GM19238 (cell line): Measurements from ENCODE around the gene INPP5A.
A peak's percentile ranks its signal among the peaks of the same experiment; 100 is the strongest.

Experiments
- DNase-seq: peaks from one replicate; pipeline ENCODE4 v3.0.0; 2011; ENCODE audit warnings: low spot score; ENCODE audit not compliant: insufficient read length

Gene INPP5A

DNA sequence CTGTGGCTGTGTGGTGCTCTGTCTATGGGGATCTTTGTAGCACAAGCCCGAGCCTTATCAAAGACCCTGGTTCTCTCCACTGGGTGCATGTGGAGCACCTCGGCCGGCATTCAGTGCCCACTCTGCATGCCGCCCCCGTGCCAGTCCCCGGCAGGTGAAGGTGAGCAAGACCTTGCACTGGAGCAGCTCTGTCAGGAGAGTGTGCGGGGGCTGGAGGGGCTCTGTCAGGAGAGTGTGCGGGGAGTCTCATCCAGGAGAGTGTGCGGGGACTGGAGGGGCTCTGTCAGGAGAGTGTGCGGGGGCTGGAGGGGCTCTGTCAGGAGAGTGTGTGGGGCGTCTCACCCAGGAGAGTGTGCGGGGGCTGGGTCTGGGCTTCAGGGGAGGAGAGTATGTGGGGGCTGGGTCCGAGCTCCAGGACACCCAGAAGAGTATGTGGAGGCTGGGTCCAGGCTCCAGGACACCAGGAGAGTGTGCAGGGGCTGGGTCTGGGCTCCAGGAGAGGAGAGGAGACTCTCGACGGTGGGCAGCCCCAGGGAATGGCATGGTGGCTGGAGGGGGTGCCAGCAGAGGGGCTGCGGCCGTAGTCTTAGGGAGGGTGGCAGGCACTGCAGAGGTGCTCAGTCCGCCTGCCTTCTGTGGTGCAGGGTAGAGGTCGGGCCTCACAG lies 40.8 kb downstream of the INPP5A start:
- no peak for DNase-seq

DNA sequence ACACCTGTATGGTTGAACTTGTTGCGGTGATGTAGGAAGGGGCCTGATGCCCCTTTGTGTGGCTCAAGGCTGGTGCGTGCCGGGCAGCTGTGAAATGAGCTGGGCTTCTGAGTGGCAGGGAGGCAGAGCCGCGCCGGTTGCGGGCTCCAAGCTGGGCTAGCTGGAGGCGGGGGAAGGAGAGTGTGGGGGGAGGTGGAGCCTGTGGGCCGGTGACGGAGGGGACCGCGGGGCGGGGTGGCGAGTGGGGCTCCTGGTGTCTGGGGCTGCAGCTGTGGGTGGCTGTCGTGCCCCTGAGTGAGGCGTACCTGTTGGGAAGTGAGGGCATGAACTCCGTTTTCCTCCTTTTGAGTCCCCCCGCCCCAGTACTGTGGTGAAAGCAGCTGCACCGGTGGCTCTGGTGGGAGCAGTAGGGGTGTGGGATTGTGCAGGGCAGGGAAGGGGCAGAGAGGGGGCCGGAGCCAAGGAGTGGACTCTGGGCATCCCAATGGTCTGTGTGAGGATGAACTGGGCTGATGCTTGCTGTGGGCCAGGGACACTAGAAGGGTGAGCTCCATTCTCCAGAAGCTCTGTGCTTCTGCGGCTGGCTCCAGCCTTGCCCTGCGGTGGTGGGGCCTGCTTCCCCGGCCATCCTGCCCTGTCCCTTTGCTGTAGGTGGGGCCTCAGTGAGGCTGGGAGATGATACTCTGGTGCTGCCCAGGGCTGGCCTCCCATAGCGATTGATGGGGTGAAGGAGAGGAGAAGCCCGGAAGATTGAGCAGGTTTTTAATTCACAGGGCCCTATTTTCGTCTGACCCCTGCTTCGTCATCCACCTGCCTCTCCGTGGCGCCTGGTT lies 41.7 kb downstream of the INPP5A start:
- no peak for DNase-seq

DNA sequence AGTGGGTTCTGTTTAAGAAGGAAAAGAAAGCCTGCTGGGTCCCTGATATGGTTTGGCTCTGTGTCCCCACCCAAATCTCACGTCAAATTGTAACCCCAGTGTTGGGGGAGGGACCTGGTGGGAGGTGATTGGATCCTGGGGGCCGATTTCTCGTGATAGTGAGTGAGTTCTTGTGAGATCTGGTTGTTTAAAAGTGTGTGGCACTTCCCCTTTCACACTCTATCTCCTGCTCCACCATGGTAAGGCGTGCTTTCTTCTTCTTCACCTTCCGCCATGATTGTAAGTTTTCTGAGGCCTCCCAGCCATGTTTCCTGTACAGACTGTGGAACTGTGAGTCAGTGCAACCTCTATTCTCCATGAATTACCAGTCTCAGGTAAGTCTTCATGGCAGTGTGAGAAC lies 42.6 kb downstream of the INPP5A start:
- no peak for DNase-seq

DNA sequence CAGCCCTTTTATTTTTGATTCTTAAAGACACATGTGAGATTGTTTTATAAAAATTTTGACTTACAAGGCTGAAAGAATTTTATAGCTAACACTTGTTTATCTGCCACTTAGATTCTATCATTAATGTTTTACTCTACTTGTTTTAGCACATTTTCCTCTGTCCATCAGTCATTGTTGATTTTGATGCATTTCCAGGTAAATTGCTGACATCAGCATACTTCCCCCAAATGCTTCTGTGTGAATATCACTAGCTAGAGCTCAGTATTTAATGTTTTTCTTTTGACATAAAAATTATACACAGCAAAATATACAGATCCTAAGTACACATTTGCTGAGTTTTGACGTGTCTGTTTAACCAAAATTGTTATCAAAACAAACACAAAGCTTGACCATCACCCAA lies 43.0 kb downstream of the INPP5A start:
- no peak for DNase-seq

DNA sequence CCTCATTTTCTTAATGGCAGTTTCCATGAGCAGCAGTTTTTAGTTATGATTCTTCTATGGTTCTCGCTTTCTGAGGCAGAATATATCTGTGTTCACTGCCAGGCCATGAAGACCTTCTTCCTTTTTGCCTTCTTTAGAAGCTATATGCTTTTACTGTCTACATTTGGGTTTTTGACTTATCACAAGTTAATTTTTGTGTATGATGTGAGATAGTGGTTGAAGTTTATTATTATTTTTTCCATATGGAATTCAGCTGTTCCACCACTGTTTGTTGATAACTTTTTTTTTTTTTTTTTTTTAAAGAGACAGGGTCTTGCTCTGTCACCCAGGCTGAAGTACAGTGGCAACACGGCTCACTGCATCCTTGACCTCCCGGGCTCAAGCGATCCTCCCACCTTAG lies 44.5 kb downstream of the INPP5A start:
- no peak for DNase-seq

DNA sequence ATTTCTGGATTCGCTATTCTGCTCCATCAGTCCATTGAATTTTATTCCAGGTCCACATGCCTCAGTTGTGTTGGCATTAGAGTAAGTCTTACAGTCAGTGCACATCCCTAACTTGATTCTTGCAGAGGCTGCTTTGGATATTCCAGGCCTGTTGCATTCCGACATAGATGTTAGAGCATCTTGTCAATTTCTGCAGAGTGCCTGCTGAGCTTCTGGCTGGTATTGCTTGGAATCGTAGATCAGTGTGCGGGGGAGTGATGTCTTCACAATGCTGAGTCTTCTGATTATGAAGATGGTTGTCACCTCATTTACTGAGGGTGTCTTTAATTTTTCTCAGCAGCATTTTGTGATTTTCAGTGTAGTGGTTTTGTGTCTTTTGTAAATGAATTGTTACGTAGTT lies 45.2 kb downstream of the INPP5A start:
- no peak for DNase-seq

DNA sequence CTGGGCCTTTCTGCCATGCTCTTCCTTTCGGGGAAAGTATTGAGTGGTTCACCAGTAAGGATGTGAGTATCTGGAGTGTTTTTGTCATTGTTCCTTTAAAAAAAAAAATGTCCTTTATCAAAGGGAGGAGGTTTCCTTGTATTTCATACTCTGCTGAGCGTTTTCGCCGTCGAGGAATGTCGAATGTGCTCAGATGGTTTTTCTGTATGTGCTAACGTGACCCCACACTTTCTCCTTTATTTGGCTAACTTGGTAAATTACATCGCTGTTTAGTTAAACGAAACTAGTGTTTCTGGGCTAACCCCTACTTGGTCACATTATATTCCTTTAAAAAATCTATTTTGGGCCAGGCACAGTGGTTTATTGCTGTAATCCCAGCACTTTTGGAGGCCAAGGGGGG lies 45.9 kb downstream of the INPP5A start:
- DNase-seq, result no peak

DNA sequence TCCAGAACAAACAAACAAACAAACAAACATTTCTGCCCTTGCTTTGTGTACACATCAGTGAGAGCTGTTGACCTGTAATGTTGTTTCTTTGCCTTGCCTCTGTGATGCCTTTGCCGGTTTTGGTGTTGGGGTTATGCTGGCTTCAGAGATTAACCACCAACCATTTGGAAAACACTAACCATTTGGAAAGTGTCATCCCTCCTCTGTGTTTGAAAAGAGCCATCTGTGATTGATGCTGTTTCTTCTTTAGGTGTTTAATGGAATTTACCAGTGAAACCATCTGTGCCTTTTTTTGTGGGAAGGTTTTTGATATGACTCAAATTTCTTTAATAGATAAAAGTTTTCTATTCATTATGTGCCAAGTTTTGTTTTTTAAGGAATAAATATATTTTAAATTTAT lies 46.5 kb downstream of the INPP5A start:
- no peak for DNase-seq

DNA sequence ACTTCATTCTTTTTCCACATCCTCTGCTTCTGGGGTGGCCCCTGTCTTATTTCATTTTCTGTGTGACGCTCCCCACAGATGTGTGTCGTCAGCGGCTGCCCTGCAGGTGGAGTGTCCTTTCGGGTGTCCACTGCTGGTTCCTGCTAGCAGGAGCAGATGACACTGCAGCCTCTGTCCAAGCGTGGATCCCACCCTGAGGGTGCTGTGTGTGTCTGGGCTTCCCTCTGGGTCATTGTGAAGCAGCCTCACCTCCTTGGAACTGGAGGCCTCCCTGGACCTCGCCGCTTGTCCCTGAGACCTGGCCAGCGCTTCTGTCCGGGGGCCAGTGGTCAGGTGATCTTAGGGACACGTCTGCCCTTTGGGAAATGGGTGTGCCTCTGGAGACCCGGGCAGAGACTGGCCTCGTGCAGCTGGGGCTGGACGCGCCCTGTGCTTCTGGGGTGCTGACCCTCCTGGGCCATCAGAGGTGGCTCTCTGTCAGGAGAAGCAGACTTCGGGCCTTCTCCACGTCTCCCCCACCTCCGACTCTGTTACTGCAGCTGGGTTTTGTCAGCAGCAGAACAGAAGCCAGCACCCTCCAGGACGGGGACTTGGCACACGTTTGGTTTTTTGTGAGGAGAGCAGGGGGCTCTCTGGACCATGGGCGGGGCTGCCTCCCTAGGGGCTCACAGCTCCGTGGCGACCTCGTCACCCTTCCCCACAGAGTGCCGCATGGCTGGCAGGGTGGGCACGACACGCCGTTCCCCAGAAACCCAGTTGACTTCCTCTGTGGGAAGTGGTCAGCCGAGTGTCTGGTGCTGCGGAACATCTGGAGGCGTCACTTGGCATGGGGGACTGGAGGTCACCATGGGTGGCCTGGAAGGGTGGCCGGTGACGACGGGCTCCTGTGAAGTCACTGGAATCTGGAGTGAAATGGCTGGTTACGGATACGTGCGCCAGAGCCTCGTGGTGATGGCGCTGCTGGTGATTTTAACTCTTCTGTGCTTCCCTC lies 48.4 kb downstream of the INPP5A start:
- DNase-seq, result no peak

DNA sequence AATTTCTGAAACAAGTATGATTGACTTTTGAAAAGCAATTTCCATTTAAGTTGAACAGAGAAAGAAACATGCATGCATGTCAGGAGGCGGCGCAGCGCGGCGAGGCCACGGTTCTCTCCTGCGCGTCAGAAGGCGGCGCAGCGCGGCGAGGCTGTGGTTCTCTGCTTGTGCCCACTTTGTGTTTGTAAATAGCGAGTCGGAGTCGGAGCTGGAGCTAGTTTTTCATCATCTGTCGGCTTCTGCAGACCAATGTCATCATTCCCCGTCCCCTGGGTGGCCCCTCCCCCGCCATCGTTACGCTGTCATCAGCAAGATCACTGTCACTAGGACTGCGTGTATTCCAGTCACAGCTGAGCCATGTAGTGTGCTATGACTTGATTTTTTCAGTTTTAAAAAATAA lies 49.2 kb downstream of the INPP5A start:
- DNase-seq, result no peak

DNA sequence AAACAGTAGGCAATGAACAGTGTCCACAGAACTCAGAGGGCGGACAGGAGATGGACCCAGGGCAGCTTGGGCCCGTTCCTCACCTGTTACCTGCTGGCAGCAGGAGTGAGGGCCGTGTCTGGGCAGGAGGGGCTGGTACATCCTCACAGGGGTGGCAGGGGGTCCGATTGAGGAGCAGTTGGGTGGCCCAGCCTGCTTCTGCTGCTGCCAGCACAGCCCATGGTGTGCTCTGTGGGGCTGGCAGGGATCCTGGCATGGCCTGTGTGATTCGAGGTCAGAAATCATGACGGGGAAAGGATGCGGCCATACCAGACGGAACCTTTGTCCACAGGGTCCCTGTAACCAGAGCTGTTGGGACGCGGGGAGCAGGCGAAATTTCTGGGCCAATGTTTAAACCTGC lies 49.6 kb downstream of the INPP5A start:
- DNase-seq, result no peak

DNA sequence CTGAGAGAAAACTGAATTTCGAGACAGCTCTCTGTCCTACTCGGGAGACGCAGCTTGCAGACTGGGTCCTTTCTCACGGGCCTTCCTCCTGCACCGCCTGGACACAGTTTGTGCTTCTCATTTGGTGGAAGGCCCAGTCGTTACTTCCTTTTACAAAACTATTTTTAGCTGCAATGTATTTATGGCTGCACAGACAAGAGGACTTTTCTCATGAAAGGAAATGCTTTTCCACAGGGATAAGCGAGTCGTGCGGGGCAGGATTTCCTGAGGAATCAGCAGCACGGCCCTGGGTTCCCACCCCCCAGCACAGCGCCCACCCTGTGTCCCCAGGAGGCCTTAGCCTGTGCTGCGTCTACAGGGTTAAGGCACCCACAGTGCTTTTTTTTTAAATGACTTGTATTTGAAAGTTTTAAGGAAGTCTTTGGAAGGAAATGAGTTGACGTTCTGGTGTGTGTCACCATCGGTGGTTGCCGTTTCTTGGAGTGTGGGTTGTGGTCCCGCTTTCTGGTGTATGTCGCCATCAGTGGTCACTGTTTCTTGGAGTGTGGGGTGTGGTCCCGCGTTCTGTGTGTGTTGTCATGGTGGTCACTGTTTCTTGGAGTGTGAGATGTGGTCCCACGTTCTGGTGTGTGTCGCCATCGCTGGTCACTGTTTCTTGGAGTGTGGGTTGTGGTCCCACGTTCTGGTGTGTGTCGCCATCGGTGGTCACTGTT lies 50.9 kb downstream of the INPP5A start:
- DNase-seq, result no peak

DNA sequence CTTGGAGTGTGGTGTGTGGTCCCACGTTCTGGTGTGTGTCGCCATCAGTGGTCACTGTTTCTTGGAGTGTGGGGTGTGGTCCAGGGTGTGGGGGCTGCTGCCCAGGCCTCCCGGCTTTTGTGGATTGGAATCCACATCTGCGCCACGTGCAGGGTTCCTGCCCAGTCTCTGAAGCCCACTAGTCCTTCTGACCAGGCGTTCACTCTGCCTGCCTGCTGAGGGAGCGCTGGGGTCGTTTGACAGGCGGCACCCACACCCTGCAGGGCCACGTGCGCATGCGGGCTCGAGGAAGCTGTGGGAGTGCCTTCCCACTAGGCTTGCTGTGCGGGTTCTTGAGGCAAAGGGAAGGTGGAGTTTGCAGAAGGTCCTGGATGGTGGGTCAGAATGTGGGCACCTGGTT lies 51.4 kb downstream of the INPP5A start:
- DNase-seq, result no peak

DNA sequence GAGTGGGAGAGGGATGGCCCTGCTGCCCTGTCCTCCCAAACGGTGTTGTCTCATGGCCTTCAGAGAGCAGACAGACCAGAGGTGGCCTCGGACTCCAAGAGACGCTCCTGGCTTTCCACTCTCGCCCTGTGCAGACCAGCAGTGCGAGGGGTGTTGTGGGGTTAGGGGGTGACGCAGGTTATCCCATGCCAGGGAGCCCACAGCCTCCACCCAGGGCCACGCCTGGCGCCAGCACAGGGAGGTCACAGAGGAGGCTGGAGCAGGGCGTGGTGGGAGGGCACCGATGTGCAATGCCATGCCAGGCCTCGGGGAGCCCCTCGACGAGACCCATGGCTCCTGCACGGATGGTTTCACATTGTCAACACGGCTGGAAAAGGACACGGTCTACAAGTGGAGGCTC lies 52.1 kb downstream of the INPP5A start:
- DNase-seq, result no peak

DNA sequence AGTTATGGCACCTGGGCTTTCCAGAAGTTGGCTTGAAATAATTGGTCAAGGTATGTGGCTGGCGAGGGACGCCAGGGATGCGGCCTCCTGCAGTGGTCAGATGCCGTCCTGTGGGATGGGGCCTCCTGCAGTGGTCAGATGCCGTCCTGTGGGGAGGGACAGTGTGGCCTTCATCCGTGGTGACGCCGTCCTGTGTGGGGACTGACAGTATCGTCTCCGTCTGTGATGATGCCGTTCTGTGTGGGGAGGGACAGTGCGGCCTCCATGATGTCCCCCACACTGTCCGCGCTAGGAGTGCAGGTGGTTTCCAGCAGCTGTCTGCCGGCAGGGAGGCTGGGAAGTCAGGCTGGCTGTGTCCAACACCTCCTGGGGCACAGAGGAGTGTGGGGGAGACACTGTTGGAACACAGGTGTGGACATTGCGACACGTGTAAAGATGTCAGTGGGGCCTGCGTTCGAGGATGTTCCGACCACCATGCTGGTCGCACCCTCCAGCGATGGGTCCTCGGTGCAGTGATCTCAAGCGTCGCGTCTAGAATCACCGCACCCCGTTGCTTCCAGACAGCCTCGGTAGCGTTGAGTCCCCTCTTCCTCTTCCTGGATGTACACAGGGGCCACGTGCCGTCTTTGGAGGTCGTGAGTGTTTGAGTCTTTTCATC lies 52.6 kb downstream of the INPP5A start:
- DNase-seq, result no peak

DNA sequence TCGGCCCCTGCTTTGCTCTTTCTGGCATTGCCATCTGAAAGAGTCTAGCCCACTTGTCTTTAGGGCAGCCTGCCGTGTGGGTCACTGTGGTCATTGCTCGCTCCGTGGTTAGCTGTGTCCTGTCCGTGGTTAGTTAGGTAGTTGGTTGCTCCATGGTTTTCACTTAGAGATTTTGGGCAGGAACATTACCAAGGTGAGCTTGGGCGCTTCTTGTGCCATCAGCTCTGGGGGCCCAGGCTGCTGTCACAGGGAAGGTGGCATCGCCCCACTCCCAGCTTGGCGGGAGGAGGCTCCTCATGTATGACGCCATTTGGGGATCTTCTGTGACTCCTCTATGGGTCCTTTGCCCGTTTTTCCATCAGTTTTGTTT lies 53.1 kb downstream of the INPP5A start:
- DNase-seq, result no peak

DNA sequence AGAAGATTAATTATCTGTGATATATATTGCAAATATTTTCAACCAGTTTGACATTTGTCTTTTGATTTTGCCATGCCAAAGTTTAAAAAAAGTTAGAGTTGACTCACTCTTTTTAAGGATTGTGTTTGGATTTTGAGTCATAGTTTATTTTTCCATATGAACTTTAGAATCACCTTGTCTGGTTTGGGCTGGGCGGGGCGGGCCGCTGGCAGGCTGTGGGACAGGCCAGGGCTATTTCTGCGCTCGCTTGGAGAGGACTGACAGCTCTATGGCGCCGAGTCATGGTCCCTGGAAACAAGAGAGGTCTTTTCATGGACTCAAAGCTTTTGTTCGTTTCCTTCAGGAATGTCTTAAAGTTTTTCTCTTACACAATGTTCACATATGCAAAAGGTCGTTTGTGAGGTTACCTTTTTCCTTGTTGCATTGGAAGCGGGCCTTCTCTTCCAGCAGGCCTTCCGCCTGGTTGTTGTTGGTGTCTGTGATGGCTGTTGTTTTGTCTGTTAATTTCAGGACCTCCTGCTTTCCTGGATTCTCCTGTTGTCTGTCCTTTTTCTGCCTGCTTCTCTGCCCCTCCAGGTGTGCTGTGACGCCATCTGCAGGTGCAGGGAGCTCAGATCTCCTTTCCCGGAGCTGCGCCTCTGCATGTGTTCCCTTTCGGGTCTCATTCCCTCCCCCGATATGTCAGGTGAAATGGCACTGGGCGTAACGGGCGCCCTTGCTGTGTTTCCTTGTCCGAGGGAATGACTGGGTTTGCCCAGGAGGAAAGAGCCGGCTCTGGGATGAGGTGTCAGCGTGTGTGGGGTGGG lies 53.8 kb downstream of the INPP5A start:
- no peak for DNase-seq

DNA sequence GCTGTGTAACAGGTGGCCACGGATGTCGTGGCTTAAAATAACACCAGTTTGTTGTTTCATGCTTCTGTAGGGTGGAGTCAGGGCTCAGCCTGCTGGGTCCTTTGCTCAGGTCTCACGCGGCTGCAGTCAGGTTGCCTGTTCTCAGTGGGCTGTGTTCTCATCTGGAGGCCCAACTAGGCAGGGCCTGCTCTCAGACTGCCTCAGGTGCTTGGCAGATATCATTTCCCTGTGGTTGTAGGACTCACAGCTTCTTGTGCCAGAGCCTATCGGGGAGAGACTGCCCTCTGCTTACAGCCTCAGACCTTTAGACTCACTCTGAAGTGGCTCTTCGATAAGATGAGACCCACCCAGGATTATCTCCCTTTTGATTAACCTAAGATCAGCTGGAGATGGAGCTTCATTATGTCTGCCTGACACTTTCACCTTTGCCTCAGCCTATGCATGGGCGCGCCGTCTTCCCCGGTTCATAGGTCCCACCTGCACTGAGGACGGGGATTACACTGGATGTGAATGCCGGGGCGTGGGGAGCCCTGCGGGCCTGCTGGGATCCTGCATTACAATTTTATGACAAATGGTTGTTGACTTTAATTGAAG lies 55.3 kb downstream of the INPP5A start:
- DNase-seq, result no peak

DNA sequence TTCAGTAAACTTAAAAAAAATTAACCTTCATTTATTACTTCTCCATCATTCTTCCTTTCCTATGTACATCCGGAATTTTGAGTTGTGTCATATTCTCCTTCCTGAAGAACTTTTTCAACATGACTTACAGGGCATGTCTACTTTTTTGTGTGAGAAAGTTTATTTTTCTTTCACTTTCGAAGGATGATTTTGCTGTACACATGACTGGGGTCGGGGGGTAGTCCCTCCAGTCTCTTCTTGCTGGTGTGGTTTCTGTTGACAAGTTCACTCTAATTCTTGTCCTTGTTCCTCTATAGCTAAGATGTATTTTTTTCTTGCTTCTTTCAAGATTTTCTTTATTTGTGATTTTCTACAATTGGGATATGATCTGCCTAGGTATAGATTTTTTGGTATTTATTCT lies 55.8 kb downstream of the INPP5A start:
- DNase-seq, result peak; percentile 71
